Suprapubic skin (tissue), 3 donors: ENCODE results near the gene ZNF143.

Experiments
- CTCF ChIP-seq, 2 donors: fragments of 200-600 bp in 1 of 2; fragments of 450-650 bp in 1 of 2; sonication (generic) in 1 of 2; IDR thresholded peaks; one replicate each; pipeline ENCODE4 v1.5.1; 2016 to 2019; ENCODE audit warnings: antibody characterized with exemption in 2 of 2, mild to moderate bottlenecking in 1 of 2, moderate library complexity in 1 of 2
- EP300 ChIP-seq: sonication (generic); formaldehyde crosslinking; IDR thresholded peaks from one replicate; pipeline ENCODE4 v1.6.1; 2017; ENCODE audit warnings: antibody characterized with exemption
- POLR2A ChIP-seq, 2 donors: fragments of 450-650 bp; IDR thresholded peaks; one replicate each; pipeline ENCODE4 v1.6.1; 2017; ENCODE audit warnings: antibody characterized with exemption in 2 of 2, mild to moderate bottlenecking in 2 of 2, moderate library complexity in 2 of 2

DNA sequence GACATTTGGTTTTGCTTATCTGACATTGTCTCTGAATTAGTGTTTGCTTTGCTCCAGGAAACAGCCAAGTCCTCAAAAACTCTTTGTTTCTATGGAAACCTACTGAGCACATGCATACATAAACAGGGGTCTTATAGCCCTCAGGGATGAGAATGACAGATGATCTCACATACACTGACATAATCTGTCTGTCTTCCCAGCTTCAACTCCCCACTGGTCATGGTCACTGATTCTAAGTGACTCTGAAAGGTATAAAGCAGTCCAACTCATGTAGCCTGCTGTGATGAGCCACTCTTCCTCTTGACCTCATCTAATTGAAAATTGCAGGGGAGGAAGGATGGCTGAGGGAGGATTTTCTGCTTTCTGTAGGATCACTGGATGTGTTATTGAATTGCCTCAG is 12.6 kb downstream of the ZNF143 start:
- TF ChIP-seq CTCF (IDR thresholded peaks at IDR 0.05): no peak
- TF ChIP-seq POLR2A (IDR thresholded peaks at IDR 0.05): no peak
- TF ChIP-seq EP300: no peak
